WTC11 (cell line): Measurements from ENCODE around the gene HAPLN3.

Experiments used
- ATF3 ChIP-seq: sonication (generic); formaldehyde crosslinking; conservative IDR thresholded peaks from 2 replicates; pipeline ENCODE4 v1.8.1; 2022; ENCODE audit warnings: mild to moderate bottlenecking, missing genetic modification reagents
- CTCF ChIP-seq: fragments of 200-600 bp; IDR thresholded peaks from 2 replicates; pipeline ENCODE4 v1.8.0; 2022; ENCODE audit warnings: antibody characterized with exemption
- EMX1 ChIP-seq: fragments of 250-450 bp; sonication (Bioruptor Pico); IDR thresholded peaks from 2 replicates; pipeline ENCODE4 v1.8.0; 2021; ENCODE audit warnings: mild to moderate bottlenecking
- MLX ChIP-seq: sonication (generic); formaldehyde crosslinking; IDR thresholded peaks from 2 replicates; pipeline ENCODE4 v1.8.1; 2023; ENCODE audit warnings: mild to moderate bottlenecking, missing genetic modification reagents, moderate library complexity
- SP1 ChIP-seq: sonication (generic); formaldehyde crosslinking; conservative IDR thresholded peaks from 2 replicates; pipeline ENCODE4 v1.8.1; 2022; ENCODE audit warnings: missing genetic modification reagents
- TCF7 ChIP-seq: sonication (generic); formaldehyde crosslinking; IDR thresholded peaks from 2 replicates; pipeline ENCODE4 v1.8.0; 2022; ENCODE audit warnings: mild to moderate bottlenecking, low read depth, missing genetic modification reagents, moderate library complexity
- ZNF512 ChIP-seq: sonication (generic); formaldehyde crosslinking; IDR thresholded peaks from 2 replicates; pipeline ENCODE4 v1.8.1; 2022; ENCODE audit warnings: missing genetic modification reagents, borderline replicate concordance

- TF ChIP-seq ZNF512 (CRISPR knock-in tag): no peak
- no peak for TF ChIP-seq CTCF
- TF ChIP-seq SP1 (CRISPR knock-in tag): no peak
- TF ChIP-seq ATF3: no peak
- no peak for TF ChIP-seq MLX (CRISPR knock-in tag)
- TF ChIP-seq TCF7 (CRISPR knock-in tag): no peak
- no peak for TF ChIP-seq EMX1 (CRISPR knock-in tag)
Measured at GRCh38 chr15:88912500-88912921, 17.2 kb upstream of the HAPLN3 start.
